ENCODE measurements around the gene KCNMA1.

KCNMA1 gene

GRCh38 chr10:77226452-77226851 is 411.2 kb downstream of the KCNMA1 start:
- no peak for DNase-seq

GRCh38 chr10:77226020-77226419 is 411.6 kb downstream of the KCNMA1 start:
- no peak for DNase-seq

- no peak for DNase-seq
These were observed 413.8 kb downstream of the KCNMA1 start for GRCh38 chr10:77223526-77224460.

- DNase-seq: no peak
These were observed 417.5 kb downstream of the KCNMA1 start for GRCh38 chr10:77220150-77220549.

- no peak for DNase-seq
These were observed 418.6 kb downstream of the KCNMA1 start for GRCh38 chr10:77219046-77219445.

- DNase-seq: no peak
These were observed 422.8 kb downstream of the KCNMA1 start for GRCh38 chr10:77214799-77215198.

GRCh38 chr10:77212632-77213031 is 425.0 kb downstream of the KCNMA1 start:
- DNase-seq: no peak

- DNase-seq: no peak
These were observed 427.0 kb downstream of the KCNMA1 start for GRCh38 chr10:77210645-77211044.

- no peak for DNase-seq
These were observed 428.8 kb downstream of the KCNMA1 start for GRCh38 chr10:77208684-77209256.

GRCh38 chr10:77207828-77208185 is 429.8 kb downstream of the KCNMA1 start:
- DNase-seq: no peak

GRCh38 chr10:77207182-77207827 is 430.3 kb downstream of the KCNMA1 start:
- DNase-seq: no peak

- DNase-seq: no peak
These were observed 432.5 kb downstream of the KCNMA1 start for GRCh38 chr10:77205135-77205534.

- DNase-seq: no peak
These were observed 433.4 kb downstream of the KCNMA1 start for GRCh38 chr10:77204171-77204570.

GRCh38 chr10:77202857-77203256 is 434.8 kb downstream of the KCNMA1 start:
- DNase-seq: no peak

- no peak for DNase-seq
These were observed 436.2 kb downstream of the KCNMA1 start for GRCh38 chr10:77201135-77202106.

GRCh38 chr10:77197544-77197943 is 440.1 kb downstream of the KCNMA1 start:
- DNase-seq: no peak

GRCh38 chr10:77196614-77197013 is 441.0 kb downstream of the KCNMA1 start:
- no peak for DNase-seq

- no peak for DNase-seq
These were observed 442.5 kb downstream of the KCNMA1 start for GRCh38 chr10:77195101-77195500.

GRCh38 chr10:77193001-77193400 is 444.6 kb downstream of the KCNMA1 start:
- no peak for DNase-seq

- DNase-seq: no peak
These were observed 445.2 kb downstream of the KCNMA1 start for GRCh38 chr10:77192402-77192801.

- no peak for DNase-seq
These were observed 446.1 kb downstream of the KCNMA1 start for GRCh38 chr10:77191324-77192049.

GRCh38 chr10:77190291-77190690 is 447.3 kb downstream of the KCNMA1 start:
- DNase-seq: no peak

Data from CD4-positive, alpha-beta T cell treated with Interleukin-4 for 4 hours (primary cell).